Retinal pigment epithelial cell (primary cell): ENCODE measurements around the gene ZNF143.

Experiments
- DNase-seq: peaks from one replicate; pipeline ENCODE4 v3.0.0-alpha.2; 2010; ENCODE audit warnings: low read depth
- H3K4me3 ChIP-seq: 2 replicates; pipeline ENCODE4 v1.5.1; 2011; ENCODE audit warnings: mild to moderate bottlenecking, low read length, control low read depth, moderate library complexity
- CTCF ChIP-seq: conservative IDR thresholded peaks from 2 replicates; pipeline ENCODE4 v1.5.1; 2011; ENCODE audit warnings: low read depth, low read length, control low read depth, inconsistent platforms

ZNF143 gene

GRCh38 chr11:9571763-9572115 is 110.9 kb downstream of the ZNF143 start:
- no peak for DNase-seq
- H3K4me3 ChIP-seq, result no peak overlapping the region
- no peak for TF ChIP-seq CTCF

- H3K4me3 ChIP-seq, result peak within 1 kb of the TSS; percentile 79
- no peak for TF ChIP-seq CTCF
- peak; percentile 94 for DNase-seq
Measured at GRCh38 chr11:9573052-9573774, 112.4 kb downstream of the ZNF143 start, which contains the start of gene WEE1. Gene WEE1 (plus strand): TSS chr11:9573670. CDS start chr11:9573934, 264 bp downstream.

- TF ChIP-seq CTCF, result no peak
- no peak for DNase-seq
- peak overlapping the region; percentile 79 for H3K4me3 ChIP-seq
Measured at GRCh38 chr11:9573775-9574621, 113.2 kb downstream of the ZNF143 start.

- H3K4me3 ChIP-seq, result peak overlapping the region; percentile 79
- no peak for TF ChIP-seq CTCF
- no peak for DNase-seq
Measured at GRCh38 chr11:9574622-9575259, 113.9 kb downstream of the ZNF143 start.

- peak; percentile 69 for DNase-seq
- peak overlapping the region; percentile 79 for H3K4me3 ChIP-seq
- TF ChIP-seq CTCF, result no peak
Measured at GRCh38 chr11:9575260-9576240, 114.7 kb downstream of the ZNF143 start.

GRCh38 chr11:9576701-9577381 is 116.0 kb downstream of the ZNF143 start:
- H3K4me3 ChIP-seq, result peak overlapping the region; percentile 79
- no peak for TF ChIP-seq CTCF
- no peak for DNase-seq
